ENCODE data around the gene SASH1.
"Not testable (repeated sequence)": the region's sequence is repeated elsewhere in the genome, so short reads cannot be mapped to it uniquely, and the experiment has no call there.

Gene SASH1

DNA sequence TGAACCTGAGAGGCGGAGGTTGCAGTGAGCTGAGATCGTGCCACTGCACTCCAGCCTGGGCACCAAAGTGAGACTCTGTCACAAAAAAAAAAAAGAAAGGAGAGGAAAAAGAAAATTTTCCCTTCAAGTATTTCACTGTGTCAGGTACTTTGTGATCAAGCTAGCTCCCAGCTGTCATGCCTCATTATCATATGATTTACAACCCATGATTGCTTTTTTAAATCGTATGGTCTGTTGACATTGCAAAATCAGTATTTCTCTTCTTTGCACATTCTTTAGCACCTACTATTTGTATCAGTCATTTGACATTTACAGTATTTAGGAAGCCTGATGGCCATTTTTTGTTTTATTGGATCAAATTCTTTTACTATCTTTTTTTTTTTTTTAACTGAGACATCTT lies 22.4 kb downstream of the SASH1 start:
- DNase-seq (ENCODE audit: low read depth in 2 of 2): no peak

DNA sequence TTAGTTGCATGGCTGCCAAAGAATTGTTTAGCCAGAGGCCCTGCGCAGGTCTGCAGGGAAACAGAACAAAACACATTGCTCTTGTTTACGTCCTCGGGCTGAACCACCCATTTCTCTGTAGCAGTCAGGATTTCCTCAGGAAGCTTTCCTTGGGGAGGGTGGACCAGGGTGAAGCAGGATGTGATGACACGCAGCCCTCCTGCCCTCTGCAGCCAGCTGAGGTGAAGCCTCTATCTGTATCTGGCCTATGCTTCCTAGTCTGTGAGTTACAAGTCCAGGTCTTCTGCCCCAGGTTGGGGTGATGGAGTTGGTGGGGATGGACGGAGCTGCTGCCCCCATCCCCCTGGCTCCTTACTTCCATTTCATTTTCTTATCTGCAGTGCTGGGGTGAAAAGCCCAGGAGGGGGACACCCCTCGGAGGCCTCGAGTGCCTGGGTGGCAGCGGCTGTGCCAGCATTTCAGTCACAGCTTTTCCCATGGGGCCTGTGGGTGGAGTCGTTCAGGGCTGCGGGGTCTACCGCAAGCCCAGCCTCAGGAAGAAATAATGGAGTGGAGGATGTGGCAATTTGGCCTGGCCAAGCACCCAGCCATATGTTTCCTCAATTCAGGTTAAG lies 24.9 kb downstream of the SASH1 start:
- no peak for DNase-seq (ENCODE audit: low read depth in 2 of 2)

DNA sequence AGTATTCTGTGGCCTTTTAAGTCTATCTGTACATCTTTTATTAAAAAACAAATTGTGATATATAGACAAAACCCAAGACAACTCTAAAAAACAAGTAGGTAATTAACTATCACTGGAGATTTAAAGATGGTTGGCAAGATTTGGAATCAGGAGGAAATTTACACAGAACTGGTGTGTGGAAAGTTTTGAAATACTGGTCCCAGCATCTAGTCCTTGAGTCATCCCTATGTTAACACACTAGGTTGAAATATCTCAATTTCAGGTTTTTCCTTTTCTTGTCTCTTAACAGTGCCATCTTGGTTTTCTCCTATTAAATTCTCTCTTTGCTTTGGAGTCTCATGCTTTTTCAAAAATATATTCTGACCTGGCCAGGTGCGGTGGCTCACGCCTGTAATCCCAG lies 27.5 kb downstream of the SASH1 start:
- DNase-seq (ENCODE audit: low read depth in 2 of 2): no peak

DNA sequence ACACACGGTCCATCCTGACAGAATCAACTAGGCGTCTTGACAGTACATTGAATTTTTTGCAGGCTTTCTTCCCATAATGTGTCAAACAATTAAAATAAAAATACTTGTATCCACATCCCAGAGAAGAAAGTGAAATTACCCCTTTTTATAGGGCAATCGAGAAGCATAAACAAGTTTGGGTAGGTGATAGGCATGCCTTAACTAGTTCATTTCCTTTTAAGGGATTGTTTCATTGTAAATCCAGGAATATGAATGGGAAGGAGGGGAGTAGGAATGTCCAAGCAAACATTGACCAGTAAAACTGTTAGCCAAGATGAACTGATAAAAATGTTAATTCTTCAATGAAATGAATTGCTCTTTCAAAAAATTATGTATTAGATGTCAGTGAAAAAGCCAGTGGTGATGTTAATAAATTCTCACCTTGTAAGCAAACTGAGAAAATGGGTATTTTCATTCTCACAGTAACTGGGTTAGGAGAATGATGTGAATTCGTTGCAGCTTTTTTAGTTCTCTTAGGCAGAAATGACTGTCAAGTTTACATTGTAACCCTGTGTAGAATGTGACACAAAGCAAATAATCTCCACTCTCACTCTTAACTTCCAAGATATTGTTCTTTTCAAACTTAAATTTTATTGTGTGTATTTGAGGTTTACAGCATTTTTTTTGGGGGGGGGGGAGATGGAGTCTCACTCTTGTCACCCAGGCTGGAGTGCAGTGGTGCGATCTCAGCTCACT lies 31.6 kb downstream of the SASH1 start:
- DNase-seq (ENCODE audit: low read depth in 2 of 2): no peak

DNA sequence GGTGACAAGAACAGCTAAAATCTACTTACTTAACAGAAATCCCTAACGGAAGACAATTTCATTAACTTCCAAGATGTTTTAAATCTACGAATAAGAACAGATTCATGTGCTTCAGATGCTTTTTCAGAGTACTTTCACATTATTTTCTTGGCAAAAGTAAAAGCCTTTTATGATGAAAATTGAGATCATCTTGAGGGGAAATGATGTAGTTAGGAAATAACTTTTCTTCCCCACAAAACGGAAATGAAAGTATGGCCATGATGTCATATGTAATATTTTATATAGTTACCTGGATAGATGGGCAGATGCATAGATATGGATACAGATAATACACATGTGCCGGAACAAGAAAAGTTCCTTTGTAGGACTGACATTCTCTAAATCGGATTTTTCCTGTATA lies 32.8 kb downstream of the SASH1 start:
- DNase-seq (ENCODE audit: low read depth in 2 of 2): no peak

DNA sequence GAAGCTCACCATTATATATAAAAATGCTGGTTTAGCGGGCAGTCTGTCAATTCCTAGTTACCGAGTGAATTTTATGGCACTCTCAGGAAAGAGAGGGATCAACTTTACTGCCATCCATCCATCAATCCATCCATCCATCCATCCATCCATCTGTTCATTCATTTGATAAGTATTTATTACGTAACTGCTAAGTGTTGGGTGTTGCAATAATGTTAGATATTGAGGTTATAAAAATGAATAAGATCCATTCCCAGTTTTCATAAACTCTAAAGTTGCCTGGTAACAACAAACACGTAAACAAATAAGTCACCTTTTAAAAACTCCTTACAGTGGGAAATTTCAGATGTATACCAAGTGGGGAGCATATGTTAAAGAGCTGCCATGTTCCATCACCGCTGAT lies 36.8 kb downstream of the SASH1 start:
- DNase-seq (ENCODE audit: low read depth in 2 of 2): no peak

DNA sequence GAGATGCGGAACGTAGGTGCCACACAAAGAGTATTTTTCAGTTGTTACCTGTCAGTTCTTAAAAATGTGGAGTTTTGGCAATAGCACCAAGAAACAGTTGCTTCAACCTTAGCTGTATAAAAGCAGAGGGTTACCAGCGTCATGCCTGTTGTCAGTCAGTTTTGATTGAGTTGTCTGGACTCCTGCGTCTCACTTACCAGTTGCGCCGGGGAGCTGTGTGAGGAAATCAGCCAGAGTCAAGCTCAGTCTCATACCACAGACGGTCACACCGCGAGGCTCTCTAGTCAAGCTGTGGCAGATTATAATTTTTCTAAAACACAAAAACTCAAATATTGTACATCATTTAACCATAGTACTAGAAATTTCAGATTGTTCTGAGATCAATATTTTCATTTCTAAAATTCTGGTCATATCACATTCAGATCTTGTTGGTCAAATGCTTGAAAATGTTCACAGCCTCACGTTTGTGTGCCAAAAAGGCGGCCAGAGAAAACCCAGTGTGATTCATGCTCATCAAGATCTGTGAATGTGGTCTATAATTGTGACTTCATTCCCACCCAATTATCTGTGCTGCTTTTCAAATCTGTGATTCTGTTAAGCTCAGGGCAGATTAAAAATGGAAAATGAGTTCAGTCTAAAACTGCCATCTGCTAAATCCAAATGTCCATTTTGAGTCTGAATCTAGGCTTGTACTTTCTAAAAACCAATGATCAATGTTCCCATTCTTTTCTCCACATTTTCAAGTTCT lies 37.5 kb downstream of the SASH1 start:
- DNase-seq (ENCODE audit: low read depth in 2 of 2): no peak

DNA sequence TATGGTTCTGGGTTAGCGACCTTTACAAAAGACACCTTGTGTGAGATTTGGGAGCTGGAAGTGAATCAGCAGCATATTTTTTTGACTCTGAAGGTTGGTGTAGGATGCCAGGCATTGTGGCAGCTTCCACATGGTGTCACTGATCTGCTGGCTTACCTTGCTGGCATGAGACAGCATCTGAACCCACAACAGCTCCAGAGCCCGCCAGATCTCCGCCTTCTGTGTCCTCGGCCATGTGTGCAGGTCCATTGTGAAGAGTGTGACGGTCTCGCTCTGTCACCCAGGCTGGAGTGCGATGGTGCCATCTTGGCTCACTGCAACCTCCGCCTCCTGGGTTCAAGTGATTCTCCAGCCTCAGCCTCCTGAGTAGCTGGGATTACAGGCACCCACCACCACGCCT lies 39.4 kb downstream of the SASH1 start:
- not testable (repeated sequence) for DNase-seq (ENCODE audit: low read depth in 2 of 2)

DNA sequence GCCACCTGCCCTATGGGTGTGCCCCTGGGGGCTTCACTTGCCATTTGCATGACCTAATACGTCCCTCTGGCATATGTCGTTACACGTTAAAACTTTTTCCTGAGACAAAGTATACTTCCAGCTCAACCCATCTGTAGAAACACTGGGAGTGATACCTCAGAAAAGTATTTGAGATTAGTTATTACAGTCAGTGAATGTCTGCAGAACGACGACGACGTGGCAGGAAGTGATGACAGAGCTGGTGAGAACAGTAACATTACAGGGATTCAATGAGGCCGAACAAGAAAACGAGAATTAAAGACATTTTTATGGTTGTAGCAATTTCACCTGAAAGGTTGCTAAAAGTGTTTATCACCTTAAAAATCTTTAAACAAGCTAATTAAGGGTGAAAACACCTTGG lies 40.2 kb downstream of the SASH1 start:
- DNase-seq (ENCODE audit: low read depth in 2 of 2): no peak

DNA sequence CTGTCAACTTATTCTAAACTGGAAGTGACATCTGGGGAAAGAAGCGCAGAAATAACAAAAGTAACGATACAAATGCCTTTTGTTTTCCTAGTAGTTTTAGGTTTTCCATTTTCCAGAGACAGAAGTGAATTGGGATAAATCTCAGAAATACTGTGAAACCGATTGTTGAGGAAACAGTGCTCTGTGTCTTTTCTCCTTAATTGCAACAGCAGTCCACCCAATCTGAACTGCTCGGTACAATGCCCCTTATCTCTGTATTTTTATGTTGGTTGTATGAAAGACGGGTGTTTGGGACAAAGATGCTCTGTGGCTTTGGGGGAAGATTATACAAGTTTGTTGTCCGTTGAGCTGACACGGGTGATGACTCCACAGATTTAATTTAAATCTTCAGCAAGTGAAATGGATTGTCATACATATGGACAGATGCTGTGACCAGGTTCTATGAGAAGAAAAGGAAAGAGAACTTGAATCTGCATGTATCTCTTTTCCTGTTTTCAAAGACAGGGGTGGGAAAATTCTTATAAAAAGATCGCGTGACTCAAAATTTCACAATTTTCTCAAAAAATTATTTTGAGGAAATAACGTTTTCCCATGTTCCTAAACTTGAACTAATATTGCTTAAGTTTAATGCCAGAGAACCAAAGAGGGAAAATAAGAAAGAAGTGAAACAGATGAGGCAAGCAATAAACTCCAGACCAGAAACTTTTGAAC lies 41.2 kb downstream of the SASH1 start:
- no peak for DNase-seq (ENCODE audit: low read depth in 2 of 2)

DNA sequence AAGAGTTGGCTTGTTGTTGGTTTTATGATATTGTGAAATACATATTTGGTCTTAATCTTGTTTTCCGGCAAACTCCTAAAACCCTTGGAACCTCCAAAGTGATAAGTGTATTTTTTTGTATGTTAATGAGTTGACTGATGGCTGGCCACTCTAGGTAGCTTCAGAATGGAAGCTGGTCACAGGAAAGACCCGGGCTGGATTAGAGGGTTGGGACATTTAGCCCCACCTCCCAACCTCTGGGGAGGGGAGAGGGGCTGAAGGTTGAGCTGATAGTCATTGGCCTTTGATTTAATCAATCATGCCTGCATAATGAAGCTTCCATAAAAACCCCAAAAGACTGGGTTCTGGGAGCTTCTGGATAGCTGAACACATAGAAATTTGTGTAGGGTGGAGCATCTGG lies 42.7 kb downstream of the SASH1 start:
- no peak for DNase-seq (ENCODE audit: low read depth in 2 of 2)

DNA sequence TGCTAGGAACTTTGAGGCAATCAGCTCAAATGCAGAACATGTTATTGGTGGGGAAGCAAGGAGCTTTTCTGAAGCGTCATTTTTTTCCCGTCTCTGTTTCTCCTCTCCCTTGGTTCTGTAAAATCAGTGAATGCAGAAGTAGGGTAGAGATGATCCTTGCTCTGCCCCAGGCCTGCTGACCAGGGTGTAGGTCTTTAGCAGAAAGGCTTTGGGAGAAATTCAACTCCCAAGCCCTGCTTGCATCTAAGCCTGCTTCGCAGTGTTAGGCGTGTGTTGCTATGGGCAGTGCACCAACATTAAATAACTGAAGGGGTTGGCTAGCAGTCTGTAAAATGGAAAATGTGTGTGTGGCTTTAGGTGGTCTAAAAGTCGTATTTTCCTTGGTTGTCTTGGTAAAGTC lies 45.9 kb downstream of the SASH1 start:
- no peak for DNase-seq (ENCODE audit: low read depth in 2 of 2)

DNA sequence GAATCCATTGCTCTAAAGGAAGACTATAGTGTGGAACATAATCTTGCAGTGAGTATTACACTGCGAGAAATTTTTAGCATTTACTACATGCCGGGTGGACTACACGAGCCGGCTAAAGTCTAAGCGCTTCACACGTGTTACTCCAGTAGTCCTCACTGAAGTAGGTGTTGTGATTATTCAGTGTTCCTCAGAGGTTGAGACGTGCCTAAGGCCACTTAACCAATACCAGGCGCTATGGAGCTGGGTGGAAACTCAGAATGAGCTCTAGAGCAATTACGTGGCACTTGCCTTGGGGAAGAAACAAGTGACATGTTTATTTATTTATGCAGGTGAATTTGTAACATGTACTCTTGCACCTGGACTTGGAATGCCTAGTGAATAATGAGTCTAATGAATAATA lies 46.4 kb downstream of the SASH1 start:
- DNase-seq (ENCODE audit: low read depth in 2 of 2): no peak

DNA sequence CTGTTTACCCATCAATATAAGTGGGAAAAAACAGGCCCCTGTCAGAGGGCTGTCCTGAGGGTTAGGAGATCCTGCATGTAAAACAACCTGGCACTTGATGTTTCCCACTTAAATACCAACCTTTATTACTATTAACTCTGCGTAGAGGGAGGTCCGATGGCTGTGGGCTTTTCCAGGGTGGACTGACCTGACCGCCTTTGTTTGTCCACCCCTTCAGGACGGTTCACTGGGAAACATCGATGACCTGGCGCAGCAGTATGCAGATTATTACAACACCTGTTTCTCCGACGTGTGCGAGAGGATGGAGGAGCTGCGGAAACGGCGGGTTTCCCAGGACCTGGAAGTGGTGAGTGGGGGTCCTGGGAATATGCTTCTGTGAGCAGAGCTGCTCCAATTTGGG lies 47.3 kb downstream of the SASH1 start:
- DNase-seq (ENCODE audit: low read depth in 2 of 2): no peak

DNA sequence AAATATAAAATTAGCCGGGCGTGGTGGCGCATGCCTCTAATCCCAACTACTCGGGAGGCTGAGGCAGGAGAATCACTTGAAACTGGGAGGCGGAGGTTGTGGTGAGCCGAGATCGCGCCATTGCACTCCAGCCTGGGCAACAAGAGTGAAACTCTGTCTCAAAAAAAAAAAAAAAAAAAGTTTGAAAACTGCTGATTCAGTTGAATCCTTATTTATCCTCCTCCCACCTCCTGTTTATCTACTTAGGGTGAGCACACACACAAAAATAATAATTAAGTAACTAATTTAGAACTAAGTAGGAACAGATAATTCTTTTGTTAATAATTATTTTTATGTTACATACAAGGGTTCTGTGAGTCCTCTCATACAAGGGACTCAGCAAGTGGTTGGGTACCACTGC lies 49.5 kb downstream of the SASH1 start:
- not testable (repeated sequence) for DNase-seq (ENCODE audit: low read depth in 2 of 2)

DNA sequence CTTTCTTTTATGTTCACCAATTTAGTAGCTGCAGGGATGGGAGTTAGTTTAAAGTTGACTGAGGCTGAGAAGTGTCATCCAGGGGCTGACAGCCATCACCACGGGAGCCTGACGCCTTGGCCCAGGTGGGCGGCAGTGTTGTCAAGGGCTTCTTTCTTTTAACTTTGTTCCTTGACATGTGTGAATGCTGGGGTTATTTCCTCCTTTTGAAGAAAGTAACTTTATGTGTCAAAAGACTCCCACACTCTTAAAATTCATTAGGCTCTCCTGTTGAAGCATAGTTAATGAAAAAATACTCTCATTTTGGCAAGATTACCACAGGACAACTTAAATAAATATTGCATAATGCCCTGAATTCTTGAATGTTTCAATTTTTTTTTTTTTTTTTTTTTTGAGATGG lies 50.0 kb downstream of the SASH1 start:
- no peak for DNase-seq (ENCODE audit: low read depth in 2 of 2)

DNA sequence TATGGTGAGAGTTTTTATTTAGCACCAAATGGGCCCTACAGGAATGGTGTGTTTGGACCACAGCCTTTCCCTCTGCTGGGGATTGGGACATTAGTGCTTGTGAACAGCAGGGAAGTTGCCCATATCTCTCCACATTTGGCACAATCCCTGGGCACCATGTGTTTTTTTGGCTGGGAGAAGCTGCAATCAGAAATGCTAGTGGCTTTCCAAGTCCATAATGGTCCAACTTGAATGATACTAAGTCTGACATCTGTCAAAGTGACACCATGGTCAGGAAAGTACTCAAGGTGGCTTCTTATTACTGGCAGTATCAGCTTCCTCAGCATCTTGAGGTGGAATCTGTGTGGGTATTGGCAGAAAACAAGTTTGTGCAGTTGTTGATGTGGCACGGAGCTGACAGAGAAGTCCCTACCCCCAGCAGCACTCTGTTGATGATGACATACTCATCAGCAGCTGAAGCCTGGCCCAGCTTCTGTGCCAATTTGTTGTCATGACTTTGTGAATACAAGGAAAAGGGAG lies 53.0 kb downstream of the SASH1 start:
- no peak for DNase-seq (ENCODE audit: low read depth in 2 of 2)

DNA sequence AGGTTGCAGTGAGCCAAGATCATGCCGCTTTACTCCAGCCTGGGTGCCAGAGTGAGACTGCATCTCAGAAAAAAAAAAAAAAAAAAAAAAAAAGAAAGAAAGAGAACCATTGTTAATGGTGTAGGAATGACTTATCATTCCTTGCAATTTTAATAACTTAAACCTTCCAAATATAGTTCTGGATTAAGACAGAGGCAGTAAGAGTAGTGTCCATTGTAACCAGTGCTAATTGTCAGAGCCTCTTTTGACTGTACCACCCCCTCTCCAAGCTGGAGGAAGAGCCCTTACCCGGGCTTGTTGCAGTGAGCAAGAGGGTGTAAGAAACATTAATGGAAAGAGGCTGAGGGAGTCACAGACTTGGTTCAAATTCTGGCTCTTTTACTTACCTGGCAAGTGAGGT lies 53.8 kb downstream of the SASH1 start:
- no peak for DNase-seq (ENCODE audit: low read depth in 2 of 2)

DNA sequence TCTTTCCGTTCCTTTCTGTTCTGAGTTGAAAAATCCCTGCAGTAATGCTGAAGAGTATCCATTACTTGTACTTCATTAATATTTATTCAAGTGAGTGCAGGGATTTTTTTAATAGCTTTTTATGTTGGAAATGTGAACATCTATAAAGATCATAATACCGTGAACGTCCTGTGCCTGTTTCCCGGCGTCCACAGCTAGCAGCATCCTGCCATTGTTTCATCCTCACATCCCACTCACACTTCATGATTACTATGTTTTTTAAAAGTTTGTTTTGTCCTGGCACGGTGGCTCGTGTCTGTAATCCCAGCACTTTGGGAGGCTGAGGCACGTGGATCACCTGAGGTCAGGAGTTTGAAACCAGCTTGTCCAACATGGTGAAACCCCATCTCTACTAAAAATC lies 54.3 kb downstream of the SASH1 start:
- DNase-seq (ENCODE audit: low read depth in 2 of 2): no peak

DNA sequence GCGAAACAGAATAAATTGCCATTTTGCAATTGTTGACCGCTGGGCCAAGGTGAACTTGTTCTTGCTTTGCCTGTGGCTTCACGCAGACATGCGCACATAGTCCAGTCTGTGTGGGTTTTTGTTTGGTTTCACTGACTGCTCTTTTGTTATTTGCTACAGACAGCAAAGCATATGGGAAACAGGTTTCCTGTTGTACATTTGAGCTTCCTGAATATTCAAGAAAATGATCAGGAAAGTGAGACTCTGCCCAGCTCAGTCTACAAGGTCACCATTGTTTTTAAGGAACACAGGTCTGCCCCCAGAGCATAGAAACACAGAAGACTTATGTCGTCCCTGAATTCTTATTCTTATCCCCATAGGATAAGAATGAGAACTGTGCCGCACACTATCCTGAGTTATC lies 55.6 kb downstream of the SASH1 start:
- DNase-seq (ENCODE audit: low read depth in 2 of 2): no peak

DNA sequence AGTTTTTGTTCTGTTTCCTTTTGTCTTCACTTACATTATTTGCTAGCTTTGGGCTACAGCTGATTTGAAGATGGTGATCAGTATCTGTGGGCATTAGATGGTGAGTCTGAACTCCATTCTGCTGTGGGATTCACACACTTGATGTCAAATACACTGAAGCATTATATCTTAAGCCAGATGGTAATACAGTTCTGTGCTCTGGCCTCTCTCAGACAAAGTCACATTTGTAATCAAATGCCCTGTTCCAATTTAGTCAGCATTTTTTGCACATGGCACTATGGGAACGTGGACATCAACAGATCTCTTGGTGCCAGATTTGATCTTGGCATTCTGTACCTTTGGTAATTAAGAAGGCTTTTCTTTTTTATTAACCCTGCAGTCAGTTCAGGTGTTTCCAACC lies 56.0 kb downstream of the SASH1 start:
- DNase-seq (ENCODE audit: low read depth in 2 of 2): no peak

DNA sequence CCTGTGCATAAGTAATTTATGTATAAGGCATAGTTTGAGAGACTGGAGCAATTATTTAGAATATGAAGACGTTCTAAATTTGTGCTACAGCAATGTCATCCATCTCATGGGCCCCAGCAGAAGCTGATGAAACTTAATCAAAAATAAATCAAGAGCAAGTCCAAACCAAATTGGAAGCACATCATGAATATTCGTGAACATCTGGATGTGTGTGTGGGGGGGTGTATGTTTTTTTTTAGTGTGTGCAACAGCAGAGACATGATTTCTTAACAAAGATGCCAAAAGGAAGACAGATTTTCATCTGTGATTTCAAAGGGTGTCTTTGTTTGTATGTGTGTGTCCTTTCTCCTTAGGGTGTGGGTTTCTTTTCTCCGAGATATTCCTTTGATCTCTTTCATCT lies 58.9 kb downstream of the SASH1 start:
- no peak for DNase-seq (ENCODE audit: low read depth in 2 of 2)

Measured in stimulated activated CD4-positive, alpha-beta T cell treated with anti-CD3 and anti-CD28 coated beads, Interleukin-4, amount 100 ng/mL, for 48 hours (primary cell).